PFSK-1 (cell line): ENCODE data around the gene STRADB.

Experiments used
- POLR2AphosphoS5 ChIP-seq: IDR thresholded peaks from 2 replicates; pipeline ENCODE4 v1.6.1; 2012; ENCODE audit warnings: low read depth, mild to moderate bottlenecking, control low read depth, low read length, moderate library complexity
- SIN3A ChIP-seq: IDR thresholded peaks from 2 replicates; pipeline ENCODE4 v1.6.1; 2012; ENCODE audit warnings: mild to moderate bottlenecking, low read length, moderate library complexity, borderline replicate concordance; ENCODE audit not compliant: insufficient read depth
- TF ChIP-seq, protein P1 (sequence below), 2 experiments: IDR thresholded peaks; 2 replicates each; pipeline versions ENCODE4 v1.6.1 to v1.8.0; 2011 to 2012; ENCODE audit warnings: low read depth in 2 of 2, low read length in 2 of 2, control low read depth in 1 of 2, inconsistent platforms in 1 of 2, mild to moderate bottlenecking in 1 of 2, moderate library complexity in 1 of 2; ENCODE audit not compliant: insufficient read depth in 1 of 2

DNA sequence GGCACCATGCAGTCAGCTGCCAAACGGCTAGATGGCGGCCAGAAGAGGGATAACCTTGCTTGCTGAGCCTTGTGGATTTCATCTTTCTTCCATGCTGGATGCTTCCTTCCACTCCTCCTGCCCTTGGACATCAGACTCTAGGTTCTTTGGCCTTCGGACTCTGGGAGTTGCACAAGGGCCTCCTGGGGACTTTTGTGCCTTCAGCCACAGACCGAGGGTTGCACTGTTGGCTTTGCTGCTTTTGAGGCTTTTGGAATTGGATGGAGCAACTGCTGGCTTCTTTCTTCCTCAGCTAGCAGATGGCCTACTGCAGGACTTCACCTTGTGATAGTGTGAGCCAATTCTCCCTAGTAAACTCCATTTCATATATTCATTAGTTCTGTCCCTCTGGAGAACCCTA, 31.0 kb downstream of the STRADB start:
- TF ChIP-seq POLR2AphosphoS5: no peak
- no peak for TF ChIP-seq SIN3A
- TF ChIP-seq, protein P1, sequence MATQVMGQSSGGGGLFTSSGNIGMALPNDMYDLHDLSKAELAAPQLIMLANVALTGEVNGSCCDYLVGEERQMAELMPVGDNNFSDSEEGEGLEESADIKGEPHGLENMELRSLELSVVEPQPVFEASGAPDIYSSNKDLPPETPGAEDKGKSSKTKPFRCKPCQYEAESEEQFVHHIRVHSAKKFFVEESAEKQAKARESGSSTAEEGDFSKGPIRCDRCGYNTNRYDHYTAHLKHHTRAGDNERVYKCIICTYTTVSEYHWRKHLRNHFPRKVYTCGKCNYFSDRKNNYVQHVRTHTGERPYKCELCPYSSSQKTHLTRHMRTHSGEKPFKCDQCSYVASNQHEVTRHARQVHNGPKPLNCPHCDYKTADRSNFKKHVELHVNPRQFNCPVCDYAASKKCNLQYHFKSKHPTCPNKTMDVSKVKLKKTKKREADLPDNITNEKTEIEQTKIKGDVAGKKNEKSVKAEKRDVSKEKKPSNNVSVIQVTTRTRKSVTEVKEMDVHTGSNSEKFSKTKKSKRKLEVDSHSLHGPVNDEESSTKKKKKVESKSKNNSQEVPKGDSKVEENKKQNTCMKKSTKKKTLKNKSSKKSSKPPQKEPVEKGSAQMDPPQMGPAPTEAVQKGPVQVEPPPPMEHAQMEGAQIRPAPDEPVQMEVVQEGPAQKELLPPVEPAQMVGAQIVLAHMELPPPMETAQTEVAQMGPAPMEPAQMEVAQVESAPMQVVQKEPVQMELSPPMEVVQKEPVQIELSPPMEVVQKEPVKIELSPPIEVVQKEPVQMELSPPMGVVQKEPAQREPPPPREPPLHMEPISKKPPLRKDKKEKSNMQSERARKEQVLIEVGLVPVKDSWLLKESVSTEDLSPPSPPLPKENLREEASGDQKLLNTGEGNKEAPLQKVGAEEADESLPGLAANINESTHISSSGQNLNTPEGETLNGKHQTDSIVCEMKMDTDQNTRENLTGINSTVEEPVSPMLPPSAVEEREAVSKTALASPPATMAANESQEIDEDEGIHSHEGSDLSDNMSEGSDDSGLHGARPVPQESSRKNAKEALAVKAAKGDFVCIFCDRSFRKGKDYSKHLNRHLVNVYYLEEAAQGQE (IDR thresholded peaks at IDR 0.05; ENCODE audit: insufficient read depth in 1 of 2, low read depth in 2 of 2, low read length in 2 of 2): no peak
